Endothelial cell of umbilical vein (primary cell): ENCODE results near the gene SPTA1. TPM values are rescaled to one million over a fixed set of nuclear protein-coding genes. Genes with fewer than 3 reads are reported as not detected.

Experiments used
- BruUV-seq: library from RNA; stranded (reverse); fragments of 400-500 nt; replicated peaks from 2 replicates; lab custom pipeline; 2021; lab: Mats Ljungman, UMichigan
- CTCF ChIA-PET: fragments of 300-600, 350-600 bp; sonication (Branson Sonifier 250); formaldehyde crosslinking; loops from one replicate; lab custom pipeline; 2021; ENCODE audit warnings: antibody characterized with exemption, inconsistent platforms; lab: Charles Lee
- POLR2A ChIA-PET: fragments of 300-600, 350-600 bp; sonication (Branson Sonifier 250); formaldehyde crosslinking; loops from one replicate; lab custom pipeline; 2021; ENCODE audit warnings: antibody characterized with exemption, inconsistent platforms; lab: Charles Lee
- DNase-seq: peaks from one replicate; pipeline ENCODE4 v3.0.0-alpha.2; 2011; ENCODE audit warnings: low read depth, low spot score
- FAIRE-seq: peaks from 2 replicates; lab custom pipeline; 2011; peaks lifted over from hg19 to GRCh38; lab: Jason Lieb, UNC
- H2AFZ ChIP-seq: 2 replicates; pipeline ENCODE4 v1.6.0; 2012; ENCODE audit warnings: low read depth, low read length, control low read depth, inconsistent platforms
- H3K27ac ChIP-seq: 2 replicates; pipeline ENCODE4 v1.5.1; 2011; ENCODE audit warnings: low read depth, mild to moderate bottlenecking, control low read depth, low read length, moderate library complexity; ENCODE audit not compliant: insufficient read depth
- H3K27me3 ChIP-seq, 2 experiments: 2 replicates each; pipeline versions ENCODE4 v1.6.0 to v1.6.1; 2011; ENCODE audit warnings: low read length in 2 of 2, mixed read lengths in 1 of 2; ENCODE audit not compliant: control insufficient read depth in 2 of 2, insufficient read depth in 2 of 2
- H3K36me3 ChIP-seq, 2 experiments: 2 replicates in 1 of 2; 3 replicates in 1 of 2; pipeline ENCODE4 v1.5.1; 2011; ENCODE audit warnings: low read length in 2 of 2, mild to moderate bottlenecking in 1 of 2, moderate library complexity in 1 of 2; ENCODE audit not compliant: control insufficient read depth in 2 of 2, insufficient read depth in 2 of 2; ENCODE audit errors: extremely low read depth in 1 of 2
- H3K4me1 ChIP-seq: 3 replicates; pipeline ENCODE4 v1.5.1; 2011; ENCODE audit warnings: mild to moderate bottlenecking, low read length; ENCODE audit not compliant: control insufficient read depth, insufficient read depth; ENCODE audit errors: extremely low read depth
- H3K4me2 ChIP-seq: 2 replicates; pipeline ENCODE4 v1.6.1; 2011; ENCODE audit warnings: low read length, control low read depth, mixed read lengths; ENCODE audit not compliant: insufficient read depth
- H3K4me3 ChIP-seq, 3 experiments: fragments of 200-600 bp in 1 of 3; sonication (generic), shearing (Covaris generic) in 1 of 3; replicated peaks in 1 of 3; 2 replicates each; pipeline ENCODE4 v1.5.1; 2011 to 2016; ENCODE audit warnings: control low read depth in 3 of 3, low read length in 3 of 3, mild to moderate bottlenecking in 2 of 3, inconsistent platforms in 1 of 3, low read depth in 1 of 3, moderate library complexity in 1 of 3; ENCODE audit not compliant: insufficient read depth in 1 of 3
- H3K79me2 ChIP-seq: 2 replicates; pipeline ENCODE4 v1.6.0; 2012; ENCODE audit warnings: low read length, inconsistent platforms; ENCODE audit not compliant: control insufficient read depth, insufficient read depth
- H3K9ac ChIP-seq: replicated peaks from 2 replicates; pipeline ENCODE3; 2011; ENCODE audit warnings: low read length, control low read depth; ENCODE audit not compliant: insufficient read depth; ENCODE audit errors: extremely low read depth
- H3K9me1 ChIP-seq: replicated peaks from 3 replicates; pipeline ENCODE4 v1.6.0; 2011; ENCODE audit warnings: mild to moderate bottlenecking, low read length; ENCODE audit not compliant: control insufficient read depth, insufficient read depth; ENCODE audit errors: extremely low read depth
- H3K9me3 ChIP-seq: replicated peaks from 2 replicates; pipeline ENCODE4 v1.5.1; 2012; ENCODE audit warnings: low read length, inconsistent platforms; ENCODE audit not compliant: control insufficient read depth, insufficient read depth
- H4K20me1 ChIP-seq: replicated peaks from 2 replicates; pipeline ENCODE3; 2011; ENCODE audit warnings: mild to moderate bottlenecking, low read length; ENCODE audit not compliant: control insufficient read depth, insufficient read depth; ENCODE audit errors: extremely low read depth
- CTCF ChIP-seq, 2 donors: IDR thresholded peaks; 1 replicate in 1 of 2; 2 replicates in 1 of 2; pipeline ENCODE4 v1.5.1; 2011; ENCODE audit warnings: low read length in 2 of 2, mild to moderate bottlenecking in 2 of 2, moderate library complexity in 2 of 2, control low read depth in 1 of 2, inconsistent platforms in 1 of 2, low read depth in 1 of 2; ENCODE audit not compliant: insufficient read depth in 1 of 2; ENCODE audit errors: extremely low read depth in 1 of 2
- EZH2 ChIP-seq: IDR thresholded peaks from 2 replicates; pipeline ENCODE4 v1.6.1; 2012; ENCODE audit warnings: borderline replicate concordance, low read depth, mild to moderate bottlenecking, moderate library complexity, low read length, inconsistent platforms; ENCODE audit not compliant: severe bottlenecking
- FOS ChIP-seq: IDR thresholded peaks from 2 replicates; pipeline ENCODE4 v1.6.1; 2011; ENCODE audit warnings: mild to moderate bottlenecking, low read length, moderate library complexity, borderline replicate concordance; ENCODE audit not compliant: insufficient read depth
- GATA2 ChIP-seq: IDR thresholded peaks from 2 replicates; pipeline ENCODE4 v1.7.0; 2011; ENCODE audit warnings: low read depth, mild to moderate bottlenecking, moderate library complexity, mixed read lengths, low read length; ENCODE audit not compliant: insufficient read length, insufficient read depth
- JUN ChIP-seq: IDR thresholded peaks from 2 replicates; pipeline ENCODE4 v1.6.1; 2011; ENCODE audit warnings: borderline replicate concordance, low read depth; ENCODE audit not compliant: insufficient read length, insufficient read depth
- MAX ChIP-seq: IDR thresholded peaks from 2 replicates; pipeline ENCODE4 v1.6.1; 2011; ENCODE audit not compliant: insufficient read depth, insufficient read length
- MYC ChIP-seq: IDR thresholded peaks from one replicate; pipeline ENCODE4 v1.6.1; 2011; ENCODE audit warnings: mild to moderate bottlenecking, low read depth, low read length
- POLR2A ChIP-seq: IDR thresholded peaks from 2 replicates; pipeline ENCODE4 v1.6.1; 2012; ENCODE audit warnings: low read depth, mild to moderate bottlenecking, control low read depth, low read length
- POLR2AphosphoS5 ChIP-seq: IDR thresholded peaks from 2 replicates; pipeline ENCODE4 v1.6.1; 2012; ENCODE audit warnings: low read depth, mild to moderate bottlenecking, control low read depth, low read length, moderate library complexity; ENCODE audit not compliant: insufficient read depth
- dilution Hi-C: fragments of 300-500 bp; cut with MboI; formaldehyde crosslinking; loops from one replicate; pipeline ENCODE4 v1.15.0; 2019; ENCODE audit warnings: low sequenced_read_pairs; ENCODE audit not compliant: extremely low pct_ligation_motif_present
- intact Hi-C: fragments of 100-400 bp; cut with micrococcal nuclease; formaldehyde crosslinking; loops from one replicate; pipeline ENCODE4 v1.10.0; 2022
- polyA plus RNA-seq, 4 experiments: library from polyadenylated mRNA; depleted of rRNA in 3 of 4; stranded (reverse) in 3 of 4; unstranded in 1 of 4; fragments of >200 nt; gene quantifications; 2 replicates each; pipeline versions ENCODE4 v1.2.1 to v1.2.3, GENCODE V29; 2011 to 2012; ENCODE audit warnings: missing spikeins in 1 of 4
- total RNA-seq: library from RNA; stranded (reverse); gene quantifications from 2 replicates; pipeline ENCODE4 v1.2.3, GENCODE V29; 2021

The SPTA1 gene
- total and polyA plus RNA-seq, 2 donors (not counting 3 experiments of a cell fraction or from before 2014, with no cell fraction given): 0.01 to 0.84 TPM

- H3K36me3 ChIP-seq: no peaks in the 10 kb centered on the region
- POLR2A ChIA-PET: no interaction called here
- H3K9ac ChIP-seq: no peak overlapping the region
- H3K27me3 ChIP-seq: no peaks in the 10 kb centered on the region
- intact Hi-C loops: no loop called here
- no peaks in the 10 kb centered on the region for H3K9me1 ChIP-seq
- H3K4me2 ChIP-seq: no peak overlapping the region
- CTCF ChIA-PET: no interaction called here
- no peaks in the 10 kb centered on the region for H3K9me3 ChIP-seq
- H3K4me1 ChIP-seq: no peaks in the 10 kb centered on the region
- DNase-seq (no peak), FAIRE-seq (no peak)
- H3K27ac ChIP-seq: no peak overlapping the region
- H4K20me1 ChIP-seq: no peaks in the 10 kb centered on the region
- no TSS peak for BruUV-seq
- dilution Hi-C loops: no loop called here
- no peak overlapping the region for H2AFZ ChIP-seq
- no peaks in the 10 kb centered on the region for H3K79me2 ChIP-seq
- TF ChIP-seq JUN: no peak
- no peak for TF ChIP-seq GATA2
- TF ChIP-seq EZH2: no peak
- no peak overlapping the region for H3K4me3 ChIP-seq
Observed at GRCh38 chr1:158577561-158577960, 109.0 kb downstream of the SPTA1 start.

GRCh38 chr1:158572226-158572625 is 114.3 kb downstream of the SPTA1 start:
- Histone ChIP-seq H3K4me2 (no peak overlapping the region), H3K9me1 (no peaks in the 10 kb centered on the region), H2AFZ (no peak overlapping the region), H3K79me2 (no peaks in the 10 kb centered on the region), H3K27ac (no peak overlapping the region), H3K9me3 (no peaks in the 10 kb centered on the region), H3K9ac (no peak overlapping the region), H3K36me3 (no peaks in the 10 kb centered on the region), H3K4me3 (no peak overlapping the region), H4K20me1 (no peaks in the 10 kb centered on the region), H3K27me3 (no peaks in the 10 kb centered on the region), H3K4me1 (no peaks in the 10 kb centered on the region)
- no peak for DNase-seq
- BruUV-seq: no TSS peak
- ChIA-PET POLR2A (no interaction called here), CTCF (no interaction called here)
- TF ChIP-seq FOS (no peak), POLR2A (no peak), JUN (no peak), CTCF (IDR thresholded peaks at IDR 0.05; ENCODE audit: extremely low read depth in 1 of 2, insufficient read depth in 1 of 2, low read depth in 1 of 2, low read length in 2 of 2) (no peak), EZH2 (no peak), MAX (no peak), POLR2AphosphoS5 (no peak), GATA2 (no peak), MYC (no peak)
- dilution Hi-C loops: no loop called here
- no peak for FAIRE-seq
- intact Hi-C loops: no loop called here
